ENCODE data around the gene CFAP77. TPM values are rescaled to one million over a fixed set of nuclear protein-coding genes. Genes with fewer than 3 reads are reported as not detected.
A peak's percentile ranks its signal among the peaks of the same experiment; 100 is the strongest.

The CFAP77 gene
- total RNA-seq (2013): not detected
- polyA plus RNA-seq: not detected
- polyA minus RNA-seq: not detected in 2 replicates
- 0 to 0.46 (median 0) reads per million in 11 experiments for total RNA-seq

DNA sequence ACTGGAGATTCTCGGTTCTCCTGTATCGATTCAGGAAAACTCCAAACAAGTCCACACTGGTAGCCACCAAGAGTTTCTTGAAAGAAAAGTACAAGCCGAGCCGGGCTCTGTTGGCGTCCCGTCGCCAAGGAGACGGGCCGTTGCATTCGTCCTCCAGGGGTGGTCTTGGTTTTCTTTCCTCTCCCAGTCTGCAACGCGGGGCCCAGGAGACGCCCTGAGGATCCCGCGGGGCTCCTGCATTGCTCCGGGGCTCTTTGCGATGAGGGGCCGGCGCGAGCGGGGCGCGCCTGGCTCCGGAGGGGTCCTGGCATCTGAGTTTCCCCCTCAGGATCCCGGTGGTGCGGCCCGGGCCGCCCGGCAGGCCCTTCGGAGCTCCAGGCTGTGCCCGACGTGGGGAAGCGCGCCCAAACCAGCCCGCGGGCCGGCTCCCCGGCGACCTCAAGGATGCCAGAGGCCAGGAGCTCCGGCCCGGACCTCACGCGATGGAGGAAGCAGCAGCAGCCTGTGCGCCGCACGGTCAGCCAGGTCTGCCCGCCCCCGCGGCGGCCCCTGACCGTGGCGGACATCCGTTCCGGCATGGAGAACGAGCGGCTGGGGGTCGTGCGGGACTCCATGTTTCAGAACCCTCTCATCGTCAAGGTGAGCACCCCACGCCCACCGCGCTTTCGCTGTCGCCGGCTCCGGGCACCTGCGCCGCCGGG is at the start of gene CFAP77:
CFAP77 (plus strand) TSS at position 384 of the 701 bp plus-strand sequence; CDS start at position 445, 61 bp downstream.
- Histone ChIP-seq H3K9ac (ENCODE audit: insufficient read depth, low read length, poor library complexity, severe bottlenecking) (no peak within 1 kb of the TSS), H3K27me3 (ENCODE audit: control insufficient read depth in 2 of 2, insufficient read depth in 2 of 2, low read length in 2 of 2) (peaks cover 55 to 66% of the 10 kb centered on the region in 2 donors)

DNA sequence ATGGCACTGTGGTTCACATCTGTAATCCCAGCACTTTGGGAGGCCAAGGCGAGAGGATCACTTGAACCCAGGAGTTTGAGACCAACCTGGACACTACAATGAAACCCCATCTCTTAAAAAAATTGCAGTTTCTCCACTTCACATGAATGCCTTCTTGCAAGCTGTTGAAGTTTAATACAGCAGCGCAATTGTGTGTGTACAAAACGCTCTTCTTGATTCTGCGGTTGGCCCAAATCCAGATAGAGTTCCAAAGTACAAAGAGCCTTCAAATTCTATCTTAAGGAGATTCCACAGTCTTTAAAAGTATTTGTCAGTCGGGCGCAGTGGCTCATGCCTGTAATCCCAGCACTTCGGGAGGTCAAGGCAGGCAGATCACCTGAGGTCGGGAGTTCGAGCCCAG is 45.9 kb upstream of the CFAP77 start:
- no peaks in the 10 kb centered on the region for H3K36me3 Mint-ChIP-seq
- no peak overlapping the region for H3K27ac Mint-ChIP-seq
- intact Hi-C loops (cut with micrococcal nuclease): no loop called here
- no peak overlapping the region for H2AFZ ChIP-seq (ENCODE audit: insufficient read depth, low read depth, low read length, poor library complexity, severe bottlenecking)
- H3K27me3 Mint-ChIP-seq (ENCODE audit: low read depth in 3 of 3): peaks cover 0 to 5% (median 0%) of the 10 kb centered on the region in 3 donors
- no peaks in the 10 kb centered on the region for H4K20me1 ChIP-seq (ENCODE audit: insufficient read depth, low read length)
- H3K4me1 Mint-ChIP-seq: peaks cover 51% of the 10 kb centered on the region
- no peak overlapping the region for H3K4me3 ChIP-seq (replicated peaks in 1 of 3; ENCODE audit: low read depth in 2 of 3, low read length in 3 of 3)
- DNase-seq: no peak
- no peak overlapping the region for H3K4me3 Mint-ChIP-seq
- WGBS (ENCODE audit: insufficient coverage): 100% methylated on average over 5 of the region's 9 CpGs
- no peak overlapping the region for H3K27ac ChIP-seq (ENCODE audit: low read depth in 1 of 2, low read length in 2 of 2)
- TF ChIP-seq, protein P1, sequence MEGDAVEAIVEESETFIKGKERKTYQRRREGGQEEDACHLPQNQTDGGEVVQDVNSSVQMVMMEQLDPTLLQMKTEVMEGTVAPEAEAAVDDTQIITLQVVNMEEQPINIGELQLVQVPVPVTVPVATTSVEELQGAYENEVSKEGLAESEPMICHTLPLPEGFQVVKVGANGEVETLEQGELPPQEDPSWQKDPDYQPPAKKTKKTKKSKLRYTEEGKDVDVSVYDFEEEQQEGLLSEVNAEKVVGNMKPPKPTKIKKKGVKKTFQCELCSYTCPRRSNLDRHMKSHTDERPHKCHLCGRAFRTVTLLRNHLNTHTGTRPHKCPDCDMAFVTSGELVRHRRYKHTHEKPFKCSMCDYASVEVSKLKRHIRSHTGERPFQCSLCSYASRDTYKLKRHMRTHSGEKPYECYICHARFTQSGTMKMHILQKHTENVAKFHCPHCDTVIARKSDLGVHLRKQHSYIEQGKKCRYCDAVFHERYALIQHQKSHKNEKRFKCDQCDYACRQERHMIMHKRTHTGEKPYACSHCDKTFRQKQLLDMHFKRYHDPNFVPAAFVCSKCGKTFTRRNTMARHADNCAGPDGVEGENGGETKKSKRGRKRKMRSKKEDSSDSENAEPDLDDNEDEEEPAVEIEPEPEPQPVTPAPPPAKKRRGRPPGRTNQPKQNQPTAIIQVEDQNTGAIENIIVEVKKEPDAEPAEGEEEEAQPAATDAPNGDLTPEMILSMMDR (IDR thresholded peaks at IDR 0.05): no peak
- no peaks in the 10 kb centered on the region for H3K36me3 ChIP-seq (replicated peaks in 1 of 2; ENCODE audit: control insufficient read depth in 1 of 2, insufficient read depth in 2 of 2, low read length in 2 of 2)
- no peaks in the 10 kb centered on the region for H3K27me3 ChIP-seq (ENCODE audit: control insufficient read depth in 2 of 2, insufficient read depth in 2 of 2, low read length in 2 of 2)
- H3K4me2 ChIP-seq (replicated peaks; ENCODE audit: extremely low read depth, low read length, poor library complexity, severe bottlenecking): no peak overlapping the region
- no peaks in the 10 kb centered on the region for H3K9me3 Mint-ChIP-seq
- H3K9me3 ChIP-seq (replicated peaks in 1 of 2; ENCODE audit: control insufficient read depth in 1 of 2, insufficient read depth in 1 of 2, low read length in 2 of 2): no peaks in the 10 kb centered on the region
- H3K79me2 ChIP-seq (ENCODE audit: insufficient read depth, low read length): no peaks in the 10 kb centered on the region
- H3K4me1 ChIP-seq (ENCODE audit: control insufficient read depth in 1 of 2, insufficient read depth in 2 of 2, low read length in 2 of 2): peaks cover 55 to 66% of the 10 kb centered on the region in 2 donors
- no peak overlapping the region for H3K9ac ChIP-seq (ENCODE audit: insufficient read depth, low read length, poor library complexity, severe bottlenecking)

More for the DNA sequence above, at the start of gene CFAP77:
- peaks cover 36% of the 10 kb centered on the region for H3K4me1 Mint-ChIP-seq
- no peak within 1 kb of the TSS for H3K27ac ChIP-seq (ENCODE audit: low read depth in 1 of 2, low read length in 2 of 2)
- no peaks in the 10 kb centered on the region for H3K36me3 ChIP-seq (replicated peaks in 1 of 2; ENCODE audit: control insufficient read depth in 1 of 2, insufficient read depth in 2 of 2, low read length in 2 of 2)
- WGBS (ENCODE audit: insufficient coverage): under 1% methylated on average over 69 of the region's 69 CpGs
- peak within 1 kb of the TSS in 2 of 7 donors; percentile 19 to 58 for H3K27ac Mint-ChIP-seq
- TF ChIP-seq, protein P1 (IDR thresholded peaks at IDR 0.05): no peak
- peaks cover 4 to 9% of the 10 kb centered on the region in 2 donors for H3K36me3 Mint-ChIP-seq
- H3K9me3 ChIP-seq (replicated peaks in 1 of 2; ENCODE audit: control insufficient read depth in 1 of 2, insufficient read depth in 1 of 2, low read length in 2 of 2): peaks cover 0 to 9% of the 10 kb centered on the region in 2 donors
- intact Hi-C loops (cut with micrococcal nuclease): loop anchor here (2.0 to 5.0 kb wide), 3 partner anchors 257 to 392 kb away; partner anchors contain the start of gene DDX31 (in 1 of the 2)
- peak within 1 kb of the TSS; percentile 78 for H2AFZ ChIP-seq (ENCODE audit: insufficient read depth, low read depth, low read length, poor library complexity, severe bottlenecking)
- H3K4me1 ChIP-seq (ENCODE audit: control insufficient read depth in 1 of 2, insufficient read depth in 2 of 2, low read length in 2 of 2): peaks cover 35 to 37% of the 10 kb centered on the region in 2 donors
- peaks cover 20% of the 10 kb centered on the region for H3K79me2 ChIP-seq (ENCODE audit: insufficient read depth, low read length)
- peak within 1 kb of the TSS; percentile 63 to 88 for H3K4me3 Mint-ChIP-seq
- peak within 1 kb of the TSS; percentile 81 for H3K4me2 ChIP-seq (replicated peaks; ENCODE audit: extremely low read depth, low read length, poor library complexity, severe bottlenecking)
- peaks cover 0 to 11% (median 4%) of the 10 kb centered on the region in 7 donors for H3K9me3 Mint-ChIP-seq
- H4K20me1 ChIP-seq (ENCODE audit: insufficient read depth, low read length): no peaks in the 10 kb centered on the region
- peaks cover 50 to 64% (median 60%) of the 10 kb centered on the region in 3 donors for H3K27me3 Mint-ChIP-seq (ENCODE audit: low read depth in 3 of 3)
- H3K4me3 ChIP-seq (replicated peaks in 1 of 3; ENCODE audit: low read depth in 2 of 3, low read length in 3 of 3): peak within 1 kb of the TSS in 2 of 3 experiments; percentile 7 to 67
- DNase-seq: peak; percentile 32 to 49 (median 33)
